HG02970 (cell line): Measurements from ENCODE around the gene NOL6.
A peak's percentile ranks its signal among the peaks of the same experiment; 100 is the strongest.
"Not testable (repeated sequence)": the region's sequence is repeated elsewhere in the genome, so short reads cannot be mapped to it uniquely, and the experiment has no call there.

Source experiments
- ATAC-seq: cut with Tn5 transposase; IDR thresholded peaks from one replicate; pipeline ENCODE4 v1.9.1; 2021; ENCODE audit warnings: mild to moderate bottlenecking, moderate library complexity, moderate number of reproducible peaks; ENCODE audit not compliant: unreplicated experiment, low FRiP score

NOL6 gene

GRCh38 chr9:33473643-33474352, at the start of gene NOL6:
Gene NOL6, minus strand, starts transcription at chr9:33473924. Its CDS starts 82 bp downstream, at chr9:33473842.
- peak; percentile 99 for ATAC-seq

GRCh38 chr9:33521861-33522260, 48.1 kb upstream of the NOL6 start:
- not testable (repeated sequence) for ATAC-seq

GRCh38 chr9:33517934-33518577, 44.3 kb upstream of the NOL6 start:
- not testable (repeated sequence) for ATAC-seq

GRCh38 chr9:33517373-33517772, 43.6 kb upstream of the NOL6 start:
- no peak for ATAC-seq

GRCh38 chr9:33516397-33516796, 42.7 kb upstream of the NOL6 start:
- not testable (repeated sequence) for ATAC-seq

GRCh38 chr9:33515342-33515995, 41.7 kb upstream of the NOL6 start:
- ATAC-seq, result not testable (repeated sequence)

- not testable (repeated sequence) for ATAC-seq
Observed at GRCh38 chr9:33512535-33512934, 38.8 kb upstream of the NOL6 start.

- not testable (repeated sequence) for ATAC-seq
Observed at GRCh38 chr9:33511184-33511517, 37.4 kb upstream of the NOL6 start.

GRCh38 chr9:33510262-33511183, 36.8 kb upstream of the NOL6 start:
- no peak for ATAC-seq

- ATAC-seq, result no peak
Observed at GRCh38 chr9:33506626-33507370, 33.1 kb upstream of the NOL6 start.

GRCh38 chr9:33498387-33498786, 24.7 kb upstream of the NOL6 start:
- ATAC-seq, result no peak

GRCh38 chr9:33493819-33494218, 20.1 kb upstream of the NOL6 start:
- not testable (repeated sequence) for ATAC-seq

- ATAC-seq, result no peak
Observed at GRCh38 chr9:33489066-33489465, 15.3 kb upstream of the NOL6 start.

GRCh38 chr9:33485312-33485711, 11.6 kb upstream of the NOL6 start:
- ATAC-seq, result not testable (repeated sequence)

- ATAC-seq, result no peak
Observed at GRCh38 chr9:33480976-33481375, 7.3 kb upstream of the NOL6 start.

GRCh38 chr9:33480106-33480505, 6.4 kb upstream of the NOL6 start:
- ATAC-seq, result no peak

GRCh38 chr9:33476503-33476902, 2.8 kb upstream of the NOL6 start:
- ATAC-seq, result no peak

GRCh38 chr9:33475357-33475756, 1.6 kb upstream of the NOL6 start:
- ATAC-seq, result no peak

GRCh38 chr9:33472881-33473615, 676 bp downstream of the NOL6 start:
- no peak for ATAC-seq
